Adipocyte (in vitro differentiated cells): ENCODE data around the gene ARL5C.

Experiments
- DNase-seq: peaks from one replicate; pipeline ENCODE4 v3.0.0-alpha.2; 2015; ENCODE audit warnings: low read depth
- H3K27me3 ChIP-seq: replicated peaks from 2 replicates; pipeline ENCODE4 v1.7.0; 2013; ENCODE audit warnings: mild to moderate bottlenecking, low read length, moderate library complexity; ENCODE audit not compliant: control insufficient read depth, insufficient read depth
- H3K36me3 ChIP-seq: 2 replicates; pipeline ENCODE4 v1.7.0; 2013; ENCODE audit warnings: low read length, mild to moderate bottlenecking, moderate library complexity; ENCODE audit not compliant: control insufficient read depth, insufficient read depth, severe bottlenecking
- H3K4me1 ChIP-seq: 2 replicates; pipeline ENCODE4 v1.7.0; 2013; ENCODE audit warnings: mild to moderate bottlenecking, low read length, moderate library complexity; ENCODE audit not compliant: control insufficient read depth, insufficient read depth
- H3K4me3 ChIP-seq: 2 replicates; pipeline ENCODE4 v1.7.0; 2013; ENCODE audit warnings: mild to moderate bottlenecking, low read length, moderate library complexity
- H3K9ac ChIP-seq: 2 replicates; pipeline ENCODE4 v1.7.0; 2013; ENCODE audit warnings: mild to moderate bottlenecking, low read length, moderate library complexity
- H3K9me3 ChIP-seq: 2 replicates; pipeline ENCODE4 v1.7.0; 2013; ENCODE audit warnings: mild to moderate bottlenecking, low read length, moderate library complexity; ENCODE audit not compliant: control insufficient read depth

ARL5C gene, protein sequence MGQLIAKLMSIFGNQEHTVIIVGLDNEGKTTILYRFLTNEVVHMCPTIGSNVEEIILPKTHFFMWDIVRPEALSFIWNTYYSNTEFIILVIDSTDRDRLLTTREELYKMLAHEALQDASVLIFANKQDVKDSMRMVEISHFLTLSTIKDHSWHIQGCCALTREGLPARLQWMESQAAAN

GRCh38 chr17:39165841-39166349, at the start of gene ARL5C:
Gene ARL5C (minus strand): TSS chr17:39166161. CDS start chr17:39165760, 401 bp downstream.
- H3K4me3 ChIP-seq, result peak within 1 kb of the TSS; percentile 71
- DNase-seq, result no peak
- peaks cover 17% of the 10 kb centered on the region for H3K4me1 ChIP-seq
- H3K27me3 ChIP-seq, result peaks cover 33% of the 10 kb centered on the region
- peak within 1 kb of the TSS; percentile 55 for H3K9ac ChIP-seq
- H3K36me3 ChIP-seq, result no peaks in the 10 kb centered on the region
- H3K9me3 ChIP-seq, result no peaks in the 10 kb centered on the region

- no peak overlapping the region for H3K4me3 ChIP-seq
- peaks cover 9% of the 10 kb centered on the region for H3K27me3 ChIP-seq
- no peak overlapping the region for H3K9ac ChIP-seq
- DNase-seq, result no peak
- no peaks in the 10 kb centered on the region for H3K9me3 ChIP-seq
- no peaks in the 10 kb centered on the region for H3K36me3 ChIP-seq
- peaks cover 11% of the 10 kb centered on the region for H3K4me1 ChIP-seq
These were observed 47.9 kb upstream of the ARL5C start for GRCh38 chr17:39213852-39214251.

- Histone ChIP-seq H3K4me1 (peaks cover 18% of the 10 kb centered on the region), H3K9me3 (no peaks in the 10 kb centered on the region), H3K9ac (no peak overlapping the region), H3K27me3 (peaks cover 9% of the 10 kb centered on the region), H3K4me3 (no peak overlapping the region), H3K36me3 (no peaks in the 10 kb centered on the region)
- no peak for DNase-seq
These were observed 47.0 kb upstream of the ARL5C start for GRCh38 chr17:39212841-39213480.

DNA sequence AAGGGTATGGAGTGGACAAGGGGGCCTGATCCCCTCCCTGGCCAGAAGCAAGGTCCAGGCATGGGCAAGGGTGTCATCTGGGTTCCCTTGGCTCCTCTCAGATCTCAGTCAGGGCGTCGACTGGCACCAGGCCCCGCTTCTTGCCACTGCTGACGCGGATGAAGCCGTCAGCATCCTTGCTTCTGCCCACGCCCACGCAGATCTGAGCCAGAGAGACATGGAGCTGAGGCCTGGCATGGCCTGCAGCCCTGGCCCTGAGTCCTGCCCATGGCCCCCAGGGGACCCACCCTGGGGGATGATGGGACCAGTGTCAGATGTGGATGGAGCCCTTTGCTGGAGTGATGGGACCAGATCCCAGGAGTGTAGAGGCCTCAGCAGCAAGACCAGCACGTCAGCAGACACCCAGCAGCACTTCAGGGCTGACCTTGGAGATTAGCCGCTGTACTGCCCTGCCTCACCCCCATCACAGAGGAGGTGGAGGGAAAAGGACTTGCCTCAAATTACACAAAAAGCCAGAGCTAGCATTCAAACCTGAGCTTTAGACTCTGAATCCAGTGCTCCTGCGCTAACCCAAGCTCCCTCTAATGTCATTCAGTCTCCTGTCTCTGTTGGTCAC, 46.3 kb upstream of the ARL5C start:
- no peak for DNase-seq
- Histone ChIP-seq H3K4me1 (peaks cover 18% of the 10 kb centered on the region), H3K36me3 (no peaks in the 10 kb centered on the region), H3K9ac (no peak overlapping the region), H3K4me3 (no peak overlapping the region), H3K27me3 (peaks cover 7% of the 10 kb centered on the region), H3K9me3 (no peaks in the 10 kb centered on the region)

- Histone ChIP-seq H3K9me3 (no peaks in the 10 kb centered on the region), H3K4me3 (peak overlapping the region; percentile 65), H3K27me3 (no peaks in the 10 kb centered on the region), H3K9ac (no peak overlapping the region), H3K4me1 (peaks cover 18% of the 10 kb centered on the region), H3K36me3 (peaks cover 2% of the 10 kb centered on the region)
- no peak for DNase-seq
These were observed 44.1 kb upstream of the ARL5C start for GRCh38 chr17:39210093-39210434.

DNA sequence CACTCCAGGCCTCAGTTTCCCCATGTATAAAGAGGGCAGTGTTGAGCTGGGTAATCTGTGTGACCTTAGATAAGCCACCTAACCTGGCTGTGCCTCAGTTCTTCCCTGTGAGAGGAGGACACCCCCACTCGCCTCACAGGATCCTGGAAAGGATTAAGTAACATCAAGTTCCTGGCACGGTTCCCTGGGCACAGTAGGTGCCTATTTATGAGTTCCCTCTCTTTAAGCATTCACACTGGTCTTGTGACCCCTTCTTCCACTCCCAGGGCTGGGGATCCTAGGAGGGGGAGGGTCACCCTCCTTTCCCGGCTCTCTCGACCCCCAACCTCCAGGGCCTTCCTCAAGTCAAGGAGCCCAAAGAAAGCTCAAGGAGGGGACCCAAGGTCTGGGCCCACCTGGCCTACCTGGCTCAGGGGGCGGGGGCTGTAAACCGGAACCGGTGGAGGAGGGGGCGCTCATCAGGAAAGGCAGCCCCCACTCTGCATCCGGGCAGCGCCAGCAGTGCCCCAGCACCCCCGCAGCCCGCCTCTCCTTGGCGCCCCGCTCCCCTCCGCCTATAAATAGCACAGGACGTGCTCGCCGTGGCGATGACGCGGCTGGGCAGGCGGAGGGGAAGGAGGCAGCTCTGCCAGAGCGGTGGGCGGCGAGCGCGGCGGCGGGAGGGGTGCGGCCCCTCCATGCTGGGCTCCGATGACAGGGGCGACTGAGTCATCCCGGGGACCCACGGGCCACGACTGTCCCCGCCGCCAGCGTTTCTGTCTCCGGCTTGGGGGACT, 43.5 kb upstream of the ARL5C start:
- peaks cover 18% of the 10 kb centered on the region for H3K4me1 ChIP-seq
- no peaks in the 10 kb centered on the region for H3K27me3 ChIP-seq
- peak overlapping the region; percentile 3 for H3K9ac ChIP-seq
- H3K36me3 ChIP-seq, result peaks cover 8% of the 10 kb centered on the region
- H3K9me3 ChIP-seq, result no peaks in the 10 kb centered on the region
- peak; percentile 84 for DNase-seq
- peak overlapping the region; percentile 65 for H3K4me3 ChIP-seq

DNA sequence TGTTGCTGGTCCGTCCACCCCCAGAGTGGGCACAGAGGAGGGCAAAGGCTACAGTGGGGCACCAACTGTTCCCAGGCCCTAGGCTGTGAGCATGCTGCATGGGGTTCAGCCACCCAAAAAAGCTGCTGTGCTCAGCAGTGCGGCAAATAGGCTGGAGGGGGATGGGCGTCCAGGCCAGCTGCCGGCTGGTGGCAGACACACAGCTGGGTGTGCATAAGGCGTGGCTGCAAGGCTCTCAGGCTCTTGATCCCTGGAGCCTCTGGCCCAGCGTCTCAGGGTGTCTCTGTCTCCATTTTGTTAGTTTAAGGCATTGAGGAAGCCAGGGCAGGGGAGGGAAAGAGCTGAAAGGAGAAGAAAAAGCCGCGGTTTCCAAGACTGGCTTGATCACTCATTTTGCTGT, 42.9 kb upstream of the ARL5C start:
- DNase-seq, result no peak
- peaks cover 14% of the 10 kb centered on the region for H3K36me3 ChIP-seq
- H3K4me3 ChIP-seq, result no peak overlapping the region
- no peak overlapping the region for H3K9ac ChIP-seq
- H3K27me3 ChIP-seq, result no peaks in the 10 kb centered on the region
- no peaks in the 10 kb centered on the region for H3K9me3 ChIP-seq
- peaks cover 18% of the 10 kb centered on the region for H3K4me1 ChIP-seq

- no peak for DNase-seq
- no peaks in the 10 kb centered on the region for H3K9me3 ChIP-seq
- peaks cover 18% of the 10 kb centered on the region for H3K4me1 ChIP-seq
- no peak overlapping the region for H3K9ac ChIP-seq
- H3K4me3 ChIP-seq, result no peak overlapping the region
- peaks cover 22% of the 10 kb centered on the region for H3K36me3 ChIP-seq
- H3K27me3 ChIP-seq, result no peaks in the 10 kb centered on the region
These were observed 42.2 kb upstream of the ARL5C start for GRCh38 chr17:39208136-39208535.

DNA sequence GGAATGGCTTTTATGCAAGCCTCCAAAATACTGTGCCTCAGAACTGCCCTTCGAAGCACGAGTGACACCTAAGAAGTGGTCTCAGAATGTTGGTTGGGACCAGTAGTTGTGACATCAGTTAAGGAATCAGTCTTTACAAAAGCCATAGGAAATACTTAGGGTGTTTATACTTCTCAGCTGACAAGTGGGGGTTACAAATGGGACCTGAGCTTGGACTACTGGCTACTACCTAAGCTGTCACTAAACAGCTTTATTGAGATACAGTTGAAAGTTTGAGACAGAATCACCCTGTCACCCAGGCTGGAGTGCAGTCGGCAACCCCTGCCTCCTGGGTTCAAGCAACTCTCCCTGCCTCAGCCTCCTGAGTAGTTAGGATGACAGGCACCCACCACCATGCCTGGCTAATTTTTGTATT, 39.2 kb upstream of the ARL5C start:
- DNase-seq, result no peak
- Histone ChIP-seq H3K27me3 (no peaks in the 10 kb centered on the region), H3K4me1 (peaks cover 38% of the 10 kb centered on the region), H3K9me3 (no peaks in the 10 kb centered on the region), H3K36me3 (peaks cover 39% of the 10 kb centered on the region), H3K9ac (no peak overlapping the region), H3K4me3 (no peak overlapping the region)

- DNase-seq, result no peak
- no peaks in the 10 kb centered on the region for H3K9me3 ChIP-seq
- H3K36me3 ChIP-seq, result peaks cover 39% of the 10 kb centered on the region
- no peak overlapping the region for H3K4me3 ChIP-seq
- H3K9ac ChIP-seq, result no peak overlapping the region
- peaks cover 31% of the 10 kb centered on the region for H3K4me1 ChIP-seq
- no peaks in the 10 kb centered on the region for H3K27me3 ChIP-seq
These were observed 38.3 kb upstream of the ARL5C start for GRCh38 chr17:39204245-39204644.

DNA sequence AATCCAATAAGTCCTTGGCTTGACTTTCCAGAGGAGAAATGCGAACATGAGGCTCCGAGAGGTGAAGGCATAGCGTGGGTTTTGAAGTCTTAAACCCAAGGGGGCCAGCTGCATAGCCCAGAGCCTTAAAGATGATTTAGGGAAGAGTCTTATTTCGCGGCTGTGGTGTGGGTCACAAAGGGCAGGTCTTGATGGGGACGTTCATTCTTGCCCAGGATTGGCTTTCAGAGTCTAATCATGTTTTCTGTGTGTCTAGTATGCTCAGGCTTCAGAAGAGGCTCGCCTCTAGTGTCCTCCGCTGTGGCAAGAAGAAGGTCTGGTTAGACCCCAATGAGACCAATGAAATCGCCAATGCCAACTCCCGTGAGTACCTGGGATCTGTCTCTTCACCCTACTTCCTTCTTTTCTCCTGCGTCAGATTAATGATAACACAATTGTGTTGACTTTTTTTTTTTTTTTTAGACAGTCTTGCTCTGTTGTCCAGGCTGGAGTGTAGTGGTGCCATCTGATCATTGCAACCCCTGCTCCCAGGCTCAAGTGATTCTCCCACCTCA, 35.1 kb upstream of the ARL5C start:
- Histone ChIP-seq H3K9me3 (no peaks in the 10 kb centered on the region), H3K4me1 (peaks cover 31% of the 10 kb centered on the region), H3K27me3 (no peaks in the 10 kb centered on the region), H3K36me3 (peaks cover 39% of the 10 kb centered on the region), H3K4me3 (peak overlapping the region; percentile 93), H3K9ac (peak overlapping the region; percentile 100)
- DNase-seq, result no peak
